ENCODE results near the gene ZNF362.

- no peak for TF ChIP-seq CTCF (IDR thresholded peaks at IDR 0.05)
- TF ChIP-seq POLR2A (IDR thresholded peaks at IDR 0.05) = no peak
These were observed 27.8 kb downstream of the ZNF362 start for GRCh38 chr1:33284049-33284448.
